ENCODE results near the gene CENPB. TPM values are rescaled to one million over a fixed set of nuclear protein-coding genes. Genes with fewer than 3 reads are reported as not detected.
"Not testable (repeated sequence)": the region's sequence is repeated elsewhere in the genome, so short reads cannot be mapped to it uniquely, and the experiment has no call there.

The CENPB gene
- total and polyA plus RNA-seq, 4 donors: 4.5 to 32.4 (median 25.4) TPM

DNA sequence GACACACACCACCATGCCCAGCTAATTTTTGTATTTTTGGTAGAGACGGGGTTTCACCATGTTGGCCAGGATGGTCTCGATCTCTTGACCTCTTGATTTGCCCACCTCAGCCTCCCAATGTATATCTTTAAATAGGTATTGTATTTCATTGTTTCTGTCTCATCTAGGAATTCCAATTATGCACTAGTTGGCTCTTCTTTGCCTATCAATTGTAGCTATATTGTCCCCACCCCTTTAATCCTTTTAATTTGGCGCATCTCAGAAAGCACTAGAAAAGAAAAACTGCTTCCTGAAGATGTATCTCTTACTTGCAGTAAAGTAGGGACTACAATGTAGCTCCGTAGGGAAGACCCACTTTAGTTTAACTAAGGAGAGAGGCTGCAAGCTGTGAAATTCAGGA, 49.6 kb upstream of the CENPB start:
- 97% methylated on average over 4 of the region's 4 CpGs for WGBS
- DNase-seq (ENCODE audit: low spot score): no peak
- TF ChIP-seq NR2F2 (IDR thresholded peaks at IDR 0.05): no peak

DNA sequence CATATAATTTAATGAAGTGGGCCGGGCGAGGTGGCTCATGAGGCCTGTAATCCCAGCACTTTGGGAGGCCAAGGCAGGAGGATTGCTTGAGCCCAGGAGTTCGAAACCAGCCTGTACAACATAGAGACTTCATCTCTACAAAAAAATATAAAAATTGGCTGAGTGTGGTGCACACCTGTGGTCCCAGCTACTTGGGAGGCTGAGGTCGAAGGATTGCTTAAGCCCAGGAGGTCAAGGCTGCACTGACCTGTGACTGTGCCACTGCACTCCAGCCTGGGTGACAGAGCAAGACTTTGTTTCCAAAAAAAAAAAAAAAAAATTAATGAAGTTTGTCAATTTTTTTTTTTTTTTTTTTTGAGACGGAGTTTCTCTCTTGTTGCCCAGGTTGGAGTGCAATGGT, 43.4 kb upstream of the CENPB start:
- WGBS: 97% methylated on average over 5 of the region's 5 CpGs
- not testable (repeated sequence) for H3K4me1 ChIP-seq (ENCODE audit: control insufficient read depth in 4 of 4, insufficient read depth in 4 of 4, low read length in 3 of 4); DNase-seq (ENCODE audit: low spot score); H3K9ac ChIP-seq (ENCODE audit: low read depth in 1 of 2, low read length in 2 of 2); H3K4me3 ChIP-seq (ENCODE audit: low read depth in 1 of 3, low read length in 3 of 3); H3K27me3 ChIP-seq (ENCODE audit: control insufficient read depth in 4 of 4, insufficient read depth in 4 of 4, low read length in 3 of 4); H3K27ac ChIP-seq (ENCODE audit: low read depth in 1 of 2, low read length in 2 of 2); H3K9me3 ChIP-seq (ENCODE audit: control insufficient read depth in 4 of 4, low read length in 3 of 4)
- H3K36me3 ChIP-seq (ENCODE audit: control insufficient read depth in 4 of 4, insufficient read depth in 3 of 4, low read depth in 1 of 4, low read length in 3 of 4): peaks cover 0 to 24% (median 7%) of the 10 kb centered on the region in 4 donors

More for the DNA sequence above, 49.6 kb upstream of the CENPB start:
- Histone ChIP-seq H3K9me3 (ENCODE audit: control insufficient read depth in 4 of 4, low read length in 3 of 4) (no peaks in the 10 kb centered on the region), H3K4me3 (ENCODE audit: low read depth in 1 of 3, low read length in 3 of 3) (no peak overlapping the region), H3K4me1 (ENCODE audit: control insufficient read depth in 4 of 4, insufficient read depth in 4 of 4, low read length in 3 of 4) (no peaks in the 10 kb centered on the region), H3K9ac (ENCODE audit: low read depth in 1 of 2, low read length in 2 of 2) (no peak overlapping the region), H3K27ac (ENCODE audit: low read depth in 1 of 2, low read length in 2 of 2) (no peak overlapping the region), H3K27me3 (ENCODE audit: control insufficient read depth in 4 of 4, insufficient read depth in 4 of 4, low read length in 3 of 4) (no peaks in the 10 kb centered on the region), H3K36me3 (ENCODE audit: control insufficient read depth in 4 of 4, insufficient read depth in 3 of 4, low read depth in 1 of 4, low read length in 3 of 4) (peaks cover 0 to 5% (median 2%) of the 10 kb centered on the region in 4 donors)

DNA sequence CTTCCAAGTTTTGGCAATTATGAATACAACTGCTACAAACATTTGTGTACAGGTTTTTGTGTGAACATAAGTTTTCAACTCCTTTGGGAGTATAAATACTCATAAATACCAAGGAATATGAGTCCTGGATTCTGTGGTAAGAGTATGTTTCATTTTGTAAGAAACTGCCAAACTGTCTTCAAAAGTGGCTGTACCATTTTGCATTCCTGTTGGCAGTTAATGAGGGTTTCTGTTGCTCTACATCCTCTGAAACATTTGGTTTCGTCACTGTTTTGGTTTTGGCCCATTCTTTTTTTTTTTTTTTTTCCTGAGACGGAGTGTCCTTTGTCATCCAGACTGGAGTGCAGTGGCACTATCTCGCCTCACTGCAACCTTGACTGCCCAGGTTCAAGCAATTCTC, 42.3 kb upstream of the CENPB start:
- Histone ChIP-seq H3K27ac (ENCODE audit: low read depth in 1 of 2, low read length in 2 of 2) (no peak overlapping the region), H3K9ac (ENCODE audit: low read depth in 1 of 2, low read length in 2 of 2) (no peak overlapping the region), H3K27me3 (ENCODE audit: control insufficient read depth in 4 of 4, insufficient read depth in 4 of 4, low read length in 3 of 4) (no peaks in the 10 kb centered on the region), H3K4me3 (ENCODE audit: low read depth in 1 of 3, low read length in 3 of 3) (no peak overlapping the region), H3K36me3 (ENCODE audit: control insufficient read depth in 4 of 4, insufficient read depth in 3 of 4, low read depth in 1 of 4, low read length in 3 of 4) (peaks cover 1 to 33% (median 12%) of the 10 kb centered on the region in 4 donors), H3K4me1 (ENCODE audit: control insufficient read depth in 4 of 4, insufficient read depth in 4 of 4, low read length in 3 of 4) (no peaks in the 10 kb centered on the region), H3K9me3 (ENCODE audit: control insufficient read depth in 4 of 4, low read length in 3 of 4) (no peaks in the 10 kb centered on the region)
- WGBS: 91% methylated on average over 3 of the region's 3 CpGs
- no peak for DNase-seq (ENCODE audit: low spot score)
- TF ChIP-seq, protein P1, sequence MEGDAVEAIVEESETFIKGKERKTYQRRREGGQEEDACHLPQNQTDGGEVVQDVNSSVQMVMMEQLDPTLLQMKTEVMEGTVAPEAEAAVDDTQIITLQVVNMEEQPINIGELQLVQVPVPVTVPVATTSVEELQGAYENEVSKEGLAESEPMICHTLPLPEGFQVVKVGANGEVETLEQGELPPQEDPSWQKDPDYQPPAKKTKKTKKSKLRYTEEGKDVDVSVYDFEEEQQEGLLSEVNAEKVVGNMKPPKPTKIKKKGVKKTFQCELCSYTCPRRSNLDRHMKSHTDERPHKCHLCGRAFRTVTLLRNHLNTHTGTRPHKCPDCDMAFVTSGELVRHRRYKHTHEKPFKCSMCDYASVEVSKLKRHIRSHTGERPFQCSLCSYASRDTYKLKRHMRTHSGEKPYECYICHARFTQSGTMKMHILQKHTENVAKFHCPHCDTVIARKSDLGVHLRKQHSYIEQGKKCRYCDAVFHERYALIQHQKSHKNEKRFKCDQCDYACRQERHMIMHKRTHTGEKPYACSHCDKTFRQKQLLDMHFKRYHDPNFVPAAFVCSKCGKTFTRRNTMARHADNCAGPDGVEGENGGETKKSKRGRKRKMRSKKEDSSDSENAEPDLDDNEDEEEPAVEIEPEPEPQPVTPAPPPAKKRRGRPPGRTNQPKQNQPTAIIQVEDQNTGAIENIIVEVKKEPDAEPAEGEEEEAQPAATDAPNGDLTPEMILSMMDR (IDR thresholded peaks at IDR 0.05; ENCODE audit: low read depth, low read length, missing input control): no peak
- TF ChIP-seq EGR1 (IDR thresholded peaks at IDR 0.05; ENCODE audit: low read depth in 2 of 2): no peak
- no peak for TF ChIP-seq FOXA1 (IDR thresholded peaks at IDR 0.05)
- no peak for TF ChIP-seq RXRA (IDR thresholded peaks at IDR 0.05)
- TF ChIP-seq JUND (IDR thresholded peaks at IDR 0.05): no peak
- TF ChIP-seq, protein P2, sequence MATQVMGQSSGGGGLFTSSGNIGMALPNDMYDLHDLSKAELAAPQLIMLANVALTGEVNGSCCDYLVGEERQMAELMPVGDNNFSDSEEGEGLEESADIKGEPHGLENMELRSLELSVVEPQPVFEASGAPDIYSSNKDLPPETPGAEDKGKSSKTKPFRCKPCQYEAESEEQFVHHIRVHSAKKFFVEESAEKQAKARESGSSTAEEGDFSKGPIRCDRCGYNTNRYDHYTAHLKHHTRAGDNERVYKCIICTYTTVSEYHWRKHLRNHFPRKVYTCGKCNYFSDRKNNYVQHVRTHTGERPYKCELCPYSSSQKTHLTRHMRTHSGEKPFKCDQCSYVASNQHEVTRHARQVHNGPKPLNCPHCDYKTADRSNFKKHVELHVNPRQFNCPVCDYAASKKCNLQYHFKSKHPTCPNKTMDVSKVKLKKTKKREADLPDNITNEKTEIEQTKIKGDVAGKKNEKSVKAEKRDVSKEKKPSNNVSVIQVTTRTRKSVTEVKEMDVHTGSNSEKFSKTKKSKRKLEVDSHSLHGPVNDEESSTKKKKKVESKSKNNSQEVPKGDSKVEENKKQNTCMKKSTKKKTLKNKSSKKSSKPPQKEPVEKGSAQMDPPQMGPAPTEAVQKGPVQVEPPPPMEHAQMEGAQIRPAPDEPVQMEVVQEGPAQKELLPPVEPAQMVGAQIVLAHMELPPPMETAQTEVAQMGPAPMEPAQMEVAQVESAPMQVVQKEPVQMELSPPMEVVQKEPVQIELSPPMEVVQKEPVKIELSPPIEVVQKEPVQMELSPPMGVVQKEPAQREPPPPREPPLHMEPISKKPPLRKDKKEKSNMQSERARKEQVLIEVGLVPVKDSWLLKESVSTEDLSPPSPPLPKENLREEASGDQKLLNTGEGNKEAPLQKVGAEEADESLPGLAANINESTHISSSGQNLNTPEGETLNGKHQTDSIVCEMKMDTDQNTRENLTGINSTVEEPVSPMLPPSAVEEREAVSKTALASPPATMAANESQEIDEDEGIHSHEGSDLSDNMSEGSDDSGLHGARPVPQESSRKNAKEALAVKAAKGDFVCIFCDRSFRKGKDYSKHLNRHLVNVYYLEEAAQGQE (IDR thresholded peaks at IDR 0.05): no peak
- TF ChIP-seq YY1 (IDR thresholded peaks at IDR 0.05): no peak
- no peak for TF ChIP-seq GABPA (IDR thresholded peaks at IDR 0.05 in 1 of 2, conservative IDR thresholded peaks at IDR 0.05 in 1 of 2)
- TF ChIP-seq, protein P3, sequence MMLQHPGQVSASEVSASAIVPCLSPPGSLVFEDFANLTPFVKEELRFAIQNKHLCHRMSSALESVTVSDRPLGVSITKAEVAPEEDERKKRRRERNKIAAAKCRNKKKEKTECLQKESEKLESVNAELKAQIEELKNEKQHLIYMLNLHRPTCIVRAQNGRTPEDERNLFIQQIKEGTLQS (IDR thresholded peaks at IDR 0.05): no peak
- TF ChIP-seq RAD21 (IDR thresholded peaks at IDR 0.05): no peak
- TF ChIP-seq, protein P4, sequence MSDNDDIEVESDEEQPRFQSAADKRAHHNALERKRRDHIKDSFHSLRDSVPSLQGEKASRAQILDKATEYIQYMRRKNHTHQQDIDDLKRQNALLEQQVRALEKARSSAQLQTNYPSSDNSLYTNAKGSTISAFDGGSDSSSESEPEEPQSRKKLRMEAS (IDR thresholded peaks at IDR 0.05): no peak
- no peak for TF ChIP-seq HNF4G (IDR thresholded peaks at IDR 0.05)
- no peak for TF ChIP-seq NR2F2 (IDR thresholded peaks at IDR 0.05)
- no peak for TF ChIP-seq FOXA2 (IDR thresholded peaks at IDR 0.05)
- no peak for TF ChIP-seq HNF4A (conservative IDR thresholded peaks at IDR 0.05)
- TF ChIP-seq SP1 (IDR thresholded peaks at IDR 0.05): no peak

Data from liver (tissue), 9 donors.